Stimulated activated CD4-positive, alpha-beta T cell treated with anti-CD3 and anti-CD28 coated beads, Interleukin-1b, Interleukin-23, amount 100 ng/mL, for 4 hours (primary cell): ENCODE data around the gene MTREX.

Source experiments
- DNase-seq, 2 donors: peaks; one replicate each; pipeline ENCODE4 v3.0.0-alpha.2; 2020; ENCODE audit warnings: low read depth in 2 of 2

The MTREX gene

DNA sequence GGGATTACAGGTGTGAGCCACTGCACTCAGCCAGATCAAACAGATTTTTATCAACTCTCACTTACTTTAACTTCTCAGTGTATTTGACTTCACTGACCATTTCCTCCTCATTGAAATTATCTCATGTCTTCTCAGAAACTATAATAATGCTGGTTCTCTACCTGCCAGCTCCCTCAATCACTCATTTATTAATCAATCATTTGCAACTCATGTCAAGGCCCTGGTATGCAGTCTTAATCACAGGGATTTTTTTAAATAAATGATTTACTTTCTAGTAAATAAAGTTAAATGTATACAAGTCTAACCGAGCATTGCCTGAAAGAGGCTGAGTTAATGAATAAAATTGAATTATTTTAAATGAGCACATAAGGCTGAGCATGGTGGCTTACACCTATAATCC lies 163.7 kb downstream of the MTREX start:
- DNase-seq: no peak

DNA sequence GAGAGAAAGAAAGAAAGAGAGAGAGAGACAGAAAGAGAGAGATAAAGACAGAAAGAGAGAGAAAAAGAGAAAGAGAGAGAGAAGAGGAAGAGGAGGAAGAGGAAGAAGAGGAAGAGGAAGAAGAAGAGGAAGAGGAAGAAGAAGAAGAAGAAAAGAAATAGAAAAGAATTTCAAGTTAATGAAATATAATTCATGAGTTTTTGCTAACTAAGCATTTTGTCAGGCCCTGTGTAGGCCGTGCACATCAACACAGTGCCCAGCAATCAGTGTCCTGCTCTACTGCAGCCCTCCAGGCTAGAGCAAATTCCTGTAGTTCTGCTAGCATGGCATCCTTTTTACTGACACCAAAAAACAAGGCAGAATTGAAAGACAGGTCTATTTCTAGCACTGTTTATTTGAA lies 164.9 kb downstream of the MTREX start:
- no peak for DNase-seq
